Natural killer cell (primary cell): ENCODE results near the gene WDR81. TPM values are rescaled to one million over a fixed set of nuclear protein-coding genes. Genes with fewer than 3 reads are reported as not detected.

Source experiments
- ATAC-seq, 3 donors: fragments of 150-1000 bp in 2 of 3; fragments of 200-7000 bp in 1 of 3; cut with Tn5 transposase; 1 replicate in 1 of 3; 2 replicates in 2 of 3; pipeline ENCODE4 v1.10.0; 2021; ENCODE audit warnings: mild to moderate bottlenecking in 2 of 3, moderate library complexity in 2 of 3
- DNase-seq, 2 donors: peaks; one replicate each; pipeline versions ENCODE4 v3.0.0 to v3.0.0-alpha.2; 2013 to 2021; ENCODE audit warnings: mixed read lengths in 1 of 2
- H3K27ac ChIP-seq: one replicate; pipeline ENCODE4 v1.5.1; 2013; ENCODE audit warnings: mild to moderate bottlenecking, low read length
- H3K27me3 ChIP-seq: one replicate; pipeline ENCODE4 v1.6.1; 2013; ENCODE audit warnings: low read length; ENCODE audit not compliant: control insufficient read depth, insufficient read depth
- H3K36me3 ChIP-seq: one replicate; pipeline ENCODE4 v1.6.1; 2013; ENCODE audit warnings: low read length; ENCODE audit not compliant: control insufficient read depth, insufficient read depth
- H3K4me1 ChIP-seq: one replicate; pipeline ENCODE4 v1.6.1; 2013; ENCODE audit warnings: low read length; ENCODE audit not compliant: control insufficient read depth, insufficient read depth
- H3K4me3 ChIP-seq: one replicate; pipeline ENCODE4 v1.5.1; 2013; ENCODE audit warnings: low read length
- H3K9me3 ChIP-seq: one replicate; pipeline ENCODE4 v1.6.1; 2013; ENCODE audit warnings: low read length; ENCODE audit not compliant: control insufficient read depth, insufficient read depth
- H3K27ac Mint-ChIP-seq, 2 donors: one replicate each; pipeline ENCODE4 v1.8.0; 2022; ENCODE audit warnings: mild to moderate bottlenecking in 2 of 2, mixed read lengths in 2 of 2, moderate library complexity in 1 of 2
- H3K27me3 Mint-ChIP-seq, 2 donors: one replicate each; pipeline ENCODE4 v1.8.0; 2022; ENCODE audit warnings: low read depth in 2 of 2, mixed read lengths in 2 of 2
- H3K36me3 Mint-ChIP-seq: one replicate; pipeline ENCODE4 v1.8.0; 2022; ENCODE audit warnings: mixed read lengths
- H3K4me1 Mint-ChIP-seq, 2 donors: one replicate each; pipeline ENCODE4 v1.8.0; 2022; ENCODE audit warnings: mixed read lengths in 2 of 2
- H3K4me3 Mint-ChIP-seq: one replicate; pipeline ENCODE4 v1.8.0; 2022; ENCODE audit warnings: mild to moderate bottlenecking, moderate library complexity, mixed read lengths
- H3K9me3 Mint-ChIP-seq, 2 donors: one replicate each; pipeline ENCODE4 v1.8.0; 2022; ENCODE audit warnings: mixed read lengths in 2 of 2
- CTCF ChIP-seq: fragments of 200-600 bp; IDR thresholded peaks from one replicate; pipeline ENCODE4 v1.8.0; 2022; ENCODE audit warnings: antibody characterized with exemption
- WGBS: methylation state at CpG from one replicate; pipeline ENCODE4 v1.1.7; 2013; ENCODE audit warnings: missing lambda C conversion rate; ENCODE audit not compliant: insufficient coverage; 5-methylcytosine and 5-hydroxymethylcytosine counted together
- intact Hi-C: fragments of 100-400 bp; cut with micrococcal nuclease; formaldehyde crosslinking; loops from one replicate; pipeline ENCODE4 v1.14.2; 2022
- total RNA-seq, 4 donors: library from RNA; stranded (reverse); fragments of 120-200 nt in 1 of 4; gene quantifications; one replicate each; pipeline versions ENCODE4 v1.2.3 to v1.2.4, GENCODE V29; 2013 to 2022

WDR81 gene
- total RNA-seq, 3 donors from 2014 or later (not counting 1 experiment from before 2014, with no cell fraction given), result 40.8 to 54.2 (median 46.2) TPM

GRCh38 chr17:1713878-1714426 lies 10.6 kb upstream of the WDR81 start:
- H3K36me3 ChIP-seq, result peaks cover 11% of the 10 kb centered on the region
- H3K9me3 ChIP-seq, result no peaks in the 10 kb centered on the region
- TF ChIP-seq CTCF, result no peak
- H3K9me3 Mint-ChIP-seq, result no peaks in the 10 kb centered on the region
- peaks cover 56% of the 10 kb centered on the region for H3K4me1 ChIP-seq
- H3K27me3 Mint-ChIP-seq, result peaks cover 0 to 8% of the 10 kb centered on the region in 2 donors
- peaks cover 8% of the 10 kb centered on the region for H3K36me3 Mint-ChIP-seq
- H3K4me1 Mint-ChIP-seq, result peaks cover 31 to 58% of the 10 kb centered on the region in 2 donors
- H3K4me3 Mint-ChIP-seq, result peak overlapping the region; percentile 73
- no peak for DNase-seq
- no peak for ATAC-seq
- 37% methylated on average over 11 of the region's 11 CpGs for WGBS
- H3K27ac ChIP-seq, result no peak overlapping the region
- peak overlapping the region in 1 of 2 donors; percentile 80 for H3K27ac Mint-ChIP-seq
- intact Hi-C loops, result loop anchor here (10.0 kb wide), 1 partner anchor 321 kb away; the partner anchor contains the start of gene DPH1
- H3K27me3 ChIP-seq, result peaks cover 6% of the 10 kb centered on the region
- no peak overlapping the region for H3K4me3 ChIP-seq

- no peak overlapping the region for H3K27ac ChIP-seq
- intact Hi-C loops, result loop anchor here (10.0 kb wide), 1 partner anchor 320 kb away; the partner anchor contains the start of gene DPH1
- peaks cover 11% of the 10 kb centered on the region for H3K36me3 ChIP-seq
- Mint-ChIP-seq H3K4me1 (peaks cover 31 to 58% of the 10 kb centered on the region in 2 donors), H3K27ac (peak overlapping the region in 1 of 2 donors; percentile 95), H3K9me3 (no peaks in the 10 kb centered on the region), H3K4me3 (peak overlapping the region; percentile 73), H3K27me3 (peaks cover 0 to 8% of the 10 kb centered on the region in 2 donors), H3K36me3 (peaks cover 8% of the 10 kb centered on the region)
- TF ChIP-seq CTCF, result no peak
- peaks cover 4% of the 10 kb centered on the region for H3K27me3 ChIP-seq
- WGBS, result 28% methylated on average over 19 of the region's 19 CpGs
- no peak overlapping the region for H3K4me3 ChIP-seq
- H3K4me1 ChIP-seq, result peaks cover 52% of the 10 kb centered on the region
- H3K9me3 ChIP-seq, result no peaks in the 10 kb centered on the region
- DNase-seq (no peak), ATAC-seq (no peak)
Observed at GRCh38 chr17:1714427-1714979, 10.0 kb upstream of the WDR81 start.

GRCh38 chr17:1714980-1715802 lies 9.3 kb upstream of the WDR81 start:
- peaks cover 8% of the 10 kb centered on the region for H3K36me3 Mint-ChIP-seq
- WGBS, result 6% methylated on average over 32 of the region's 32 CpGs
- H3K9me3 ChIP-seq, result no peaks in the 10 kb centered on the region
- peak overlapping the region in 1 of 2 donors; percentile 95 for H3K27ac Mint-ChIP-seq
- H3K27ac ChIP-seq, result no peak overlapping the region
- peak overlapping the region; percentile 69 for H3K4me3 Mint-ChIP-seq
- intact Hi-C loops, result loop anchor here (10.0 kb wide), 1 partner anchor 320 kb away; the partner anchor contains the start of gene DPH1
- H3K9me3 Mint-ChIP-seq, result no peaks in the 10 kb centered on the region
- H3K4me1 ChIP-seq, result peaks cover 46% of the 10 kb centered on the region
- no peak for TF ChIP-seq CTCF
- peaks cover 31 to 58% of the 10 kb centered on the region in 2 donors for H3K4me1 Mint-ChIP-seq
- ATAC-seq, result peak in 1 of 3 donors; percentile 19
- H3K36me3 ChIP-seq, result peaks cover 11% of the 10 kb centered on the region
- peak; percentile 57 to 66 for DNase-seq
- H3K27me3 Mint-ChIP-seq, result peaks cover 0 to 8% of the 10 kb centered on the region in 2 donors
- H3K4me3 ChIP-seq, result peak overlapping the region; percentile 59
- H3K27me3 ChIP-seq, result peaks cover 3% of the 10 kb centered on the region
